HG02852 (cell line): ENCODE measurements around the gene CDC16.

Experiments used
- ATAC-seq: cut with Tn5 transposase; IDR thresholded peaks from one replicate; pipeline ENCODE4 v1.9.1; 2021; ENCODE audit warnings: mild to moderate bottlenecking, moderate library complexity; ENCODE audit not compliant: unreplicated experiment

Gene CDC16

DNA sequence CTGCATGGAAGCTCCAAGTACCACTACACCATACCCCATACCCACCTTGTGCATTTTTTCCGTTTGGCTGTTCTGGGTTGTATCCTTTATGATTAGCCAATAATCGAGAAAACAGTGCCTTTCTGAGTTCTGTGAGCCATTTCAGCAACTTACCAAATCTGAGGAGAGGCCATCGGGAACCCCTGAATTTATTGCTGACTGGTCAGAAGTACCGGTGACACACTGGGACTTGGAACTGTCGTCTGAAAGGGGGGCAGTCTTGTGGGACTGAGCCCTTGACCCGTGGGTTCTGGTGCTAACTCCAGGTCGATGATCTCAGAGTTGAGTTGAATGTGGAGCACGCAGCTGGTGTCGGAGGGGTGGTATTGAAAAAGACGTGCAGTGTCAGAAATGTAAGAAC, 61.8 kb downstream of the CDC16 start:
- no peak for ATAC-seq

DNA sequence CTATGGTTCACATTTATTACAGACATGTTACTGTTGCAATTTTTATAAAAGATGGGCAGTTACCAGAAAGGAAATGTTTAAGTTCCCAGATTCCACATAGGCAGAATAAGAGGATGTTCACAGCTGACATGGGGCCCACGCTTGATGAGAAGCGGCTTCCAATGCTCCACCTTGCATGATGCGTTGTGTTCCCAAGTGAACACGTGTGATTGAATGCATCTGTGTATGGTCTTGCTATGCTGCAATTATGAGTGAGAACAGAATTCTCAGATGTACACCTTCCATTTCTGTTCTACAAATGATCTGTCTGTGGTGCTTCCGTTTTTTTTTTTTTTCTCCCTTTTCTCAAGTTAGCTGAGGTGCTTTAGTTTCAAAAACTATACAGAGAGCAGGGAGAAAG, 62.2 kb downstream of the CDC16 start:
- no peak for ATAC-seq

DNA sequence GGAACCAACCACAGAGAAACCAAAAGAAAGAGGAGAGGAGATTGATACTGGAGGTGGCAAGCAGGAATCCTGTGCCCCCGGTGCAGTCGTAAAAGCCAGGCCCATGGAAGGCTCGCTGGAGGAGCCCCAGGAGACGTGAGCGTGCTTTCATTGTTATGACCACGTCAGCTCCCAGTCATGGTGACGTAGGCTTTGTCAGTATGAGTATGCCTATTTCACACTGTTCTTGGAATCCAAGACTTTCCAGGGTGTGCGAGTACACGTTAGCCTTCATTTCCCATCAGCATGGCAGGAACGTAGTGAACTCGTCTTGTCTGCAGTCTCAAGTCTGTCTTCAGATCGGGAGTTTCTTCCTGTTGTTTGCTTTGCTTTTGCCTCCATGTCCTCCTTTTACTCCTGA, 64.2 kb downstream of the CDC16 start:
- no peak for ATAC-seq

DNA sequence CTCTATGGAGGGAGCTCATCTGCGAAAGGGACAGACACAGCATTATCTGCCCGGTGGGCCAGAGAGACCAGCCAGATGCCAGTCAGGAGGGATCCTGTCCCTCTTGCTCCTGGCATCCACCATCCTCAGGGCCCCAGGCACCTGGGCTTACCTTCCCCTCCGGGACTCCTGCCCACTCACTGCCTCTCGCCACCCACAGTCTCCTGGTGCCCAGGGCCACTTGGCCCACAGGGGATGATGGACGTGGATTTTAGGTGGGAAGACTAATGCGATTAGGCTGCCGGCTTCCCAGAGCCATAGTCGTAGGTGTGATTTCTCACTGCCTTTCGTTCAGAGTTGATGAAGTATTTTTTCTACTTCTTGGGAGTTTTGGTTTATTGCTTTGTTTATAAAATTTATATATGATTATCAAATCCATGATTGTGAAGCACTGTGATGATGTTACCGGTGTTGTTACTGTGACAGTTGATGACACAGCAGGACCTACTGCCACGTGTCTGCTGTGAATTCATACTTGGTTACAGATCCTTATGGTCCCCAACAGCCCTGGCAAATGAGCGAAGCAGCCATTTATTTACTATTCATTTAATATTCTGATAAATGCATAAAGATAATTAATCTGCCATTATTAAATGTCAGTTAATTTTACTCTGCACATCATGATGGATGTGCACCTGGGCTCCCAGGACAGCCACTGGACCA, 65.1 kb downstream of the CDC16 start:
- no peak for ATAC-seq

DNA sequence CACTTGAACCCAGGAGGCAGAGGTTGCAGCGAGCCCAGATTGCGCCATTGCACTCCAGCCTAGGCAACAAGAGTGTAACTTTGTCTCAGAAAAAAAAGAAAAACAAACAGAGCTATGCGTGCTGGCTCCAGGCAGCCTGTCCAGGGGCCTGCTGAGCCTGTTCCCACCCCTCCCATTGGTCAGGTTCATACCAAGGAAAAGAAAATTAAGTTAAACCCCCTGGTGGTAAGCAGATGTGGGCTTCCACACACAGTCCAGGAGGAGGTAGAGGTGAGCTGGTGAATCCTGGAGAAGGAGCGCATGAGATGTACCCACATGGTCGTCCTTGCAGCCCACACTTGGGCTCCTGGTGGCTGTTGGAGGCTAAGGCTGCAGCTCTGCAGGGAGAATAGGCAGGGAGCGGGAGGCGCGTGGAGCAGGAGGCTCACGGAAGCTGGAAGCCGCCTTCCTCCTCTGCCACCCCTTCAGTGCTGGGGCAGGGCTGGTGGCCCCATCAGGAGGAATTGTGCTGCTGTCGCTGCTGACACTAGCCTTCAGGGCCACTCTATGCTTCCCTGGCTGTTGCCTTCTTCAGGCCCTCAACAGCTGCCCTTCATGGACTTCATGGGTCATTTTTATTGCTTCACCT, 69.1 kb downstream of the CDC16 start:
- no peak for ATAC-seq

DNA sequence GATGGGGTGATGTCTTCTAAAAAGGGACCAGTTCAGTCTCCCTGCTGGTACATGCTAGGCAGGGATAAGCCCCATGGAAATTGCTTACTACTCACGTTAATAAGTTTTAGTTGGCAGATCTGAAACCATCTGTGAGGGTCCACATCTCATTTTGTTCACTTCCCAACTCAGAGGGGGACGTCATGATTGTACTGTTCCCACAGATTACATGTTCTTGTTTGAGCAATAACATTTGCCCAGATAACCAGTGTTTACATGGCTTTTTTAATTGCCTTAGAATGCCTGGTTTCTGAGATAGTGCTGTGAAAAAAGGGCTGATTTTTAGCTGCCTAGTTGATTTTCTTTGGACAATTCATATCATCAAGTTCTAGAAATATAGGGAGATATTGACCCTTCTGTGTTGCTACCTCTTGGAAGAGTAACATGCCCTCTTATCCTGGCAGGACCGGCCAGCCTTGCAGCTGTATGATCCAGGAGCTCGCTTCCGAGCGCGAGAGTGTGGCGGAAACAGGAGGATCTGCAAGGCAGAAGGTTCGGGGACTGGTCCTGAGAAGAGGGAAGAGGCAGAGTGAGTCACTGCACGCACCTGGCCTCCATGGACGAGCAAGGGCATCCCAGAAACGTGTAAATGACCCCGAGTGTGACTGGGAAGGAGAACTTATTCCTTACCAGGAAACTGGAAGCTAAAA, 69.8 kb downstream of the CDC16 start:
- no peak for ATAC-seq

DNA sequence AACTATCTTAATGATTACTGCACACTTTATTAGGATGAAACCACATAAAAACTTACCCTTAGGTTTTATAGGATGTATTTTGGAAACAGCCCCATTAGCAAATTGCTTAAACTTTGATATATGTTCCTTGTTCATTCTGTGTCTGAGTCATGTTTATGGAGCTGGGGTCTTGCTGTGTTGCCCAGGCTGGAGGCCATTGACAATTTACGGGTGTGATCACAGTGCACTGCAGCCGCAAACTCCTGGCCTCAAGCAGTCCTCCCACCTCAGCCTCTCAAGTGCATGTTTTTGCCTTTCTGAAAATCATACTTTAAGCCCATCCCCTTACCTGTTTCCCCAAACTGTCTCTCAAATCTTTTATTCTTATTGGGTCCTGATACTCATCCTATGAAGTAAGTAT, 74.4 kb downstream of the CDC16 start:
- no peak for ATAC-seq

DNA sequence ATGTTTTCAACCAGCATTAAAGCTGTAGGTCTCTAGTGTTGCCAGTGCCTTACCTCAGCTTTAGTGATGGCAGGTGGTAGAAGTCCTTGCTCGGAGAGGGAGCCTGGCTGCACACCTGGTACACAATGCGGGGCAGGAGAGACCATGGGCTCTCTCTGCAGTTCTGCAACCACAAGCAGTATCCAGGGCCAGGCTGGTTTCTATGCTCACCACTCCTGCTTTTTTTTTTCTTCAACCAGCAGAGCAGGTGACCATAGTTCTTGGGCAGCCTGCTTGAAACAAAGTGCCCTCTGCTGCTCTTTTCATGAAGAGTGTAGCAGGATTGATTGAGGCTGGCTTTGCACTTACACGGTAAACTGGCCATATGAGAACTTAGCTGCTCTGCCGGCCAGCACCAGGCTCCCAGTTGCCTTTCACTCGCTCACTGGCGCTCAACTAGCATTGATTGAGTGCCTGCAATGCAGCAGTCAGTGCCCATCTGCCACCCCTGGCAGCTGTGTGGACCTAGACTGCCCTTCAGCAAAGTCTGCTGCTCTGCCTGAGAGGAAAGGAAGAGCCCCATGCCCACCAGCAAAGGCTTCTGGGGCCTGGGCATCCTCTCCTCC, 75.2 kb downstream of the CDC16 start:
- no peak for ATAC-seq

DNA sequence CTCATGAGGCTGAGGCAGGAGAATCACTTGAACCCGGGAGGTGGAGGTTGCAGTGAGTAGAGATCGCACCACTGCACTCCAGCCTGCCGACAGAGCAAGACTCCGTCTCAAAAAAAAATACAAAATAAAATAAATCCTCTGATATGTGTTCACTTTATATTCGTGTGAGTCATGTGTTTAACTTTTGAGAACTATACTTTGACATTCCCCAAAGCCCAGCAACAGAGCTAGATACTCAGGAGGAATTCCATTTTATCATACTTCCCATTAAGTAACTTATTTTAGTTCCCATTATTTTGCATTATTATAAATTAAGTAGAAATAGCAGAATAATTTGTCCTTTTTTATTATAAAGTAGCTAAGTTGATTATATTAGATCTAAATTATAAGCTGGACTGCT, 76.3 kb downstream of the CDC16 start:
- ATAC-seq = no peak

DNA sequence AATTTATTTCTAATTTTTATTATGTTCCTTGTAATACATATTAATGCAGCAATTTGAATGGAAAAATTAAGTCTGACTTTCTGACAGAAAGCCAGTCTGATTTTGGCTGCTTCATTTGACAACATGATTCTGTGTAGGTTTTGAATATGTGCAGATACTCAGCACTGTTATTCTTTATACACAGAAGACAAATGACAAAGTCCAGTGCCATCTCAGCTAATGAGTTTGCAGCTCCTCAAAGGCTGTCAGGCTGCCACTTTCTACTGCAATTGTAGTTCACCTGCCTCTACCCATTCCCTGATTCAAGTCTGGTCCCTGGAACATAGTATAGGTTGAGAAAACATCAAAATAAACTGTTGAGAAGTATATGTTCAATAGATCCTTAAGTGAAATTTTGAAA, 76.7 kb downstream of the CDC16 start:
- ATAC-seq = no peak

DNA sequence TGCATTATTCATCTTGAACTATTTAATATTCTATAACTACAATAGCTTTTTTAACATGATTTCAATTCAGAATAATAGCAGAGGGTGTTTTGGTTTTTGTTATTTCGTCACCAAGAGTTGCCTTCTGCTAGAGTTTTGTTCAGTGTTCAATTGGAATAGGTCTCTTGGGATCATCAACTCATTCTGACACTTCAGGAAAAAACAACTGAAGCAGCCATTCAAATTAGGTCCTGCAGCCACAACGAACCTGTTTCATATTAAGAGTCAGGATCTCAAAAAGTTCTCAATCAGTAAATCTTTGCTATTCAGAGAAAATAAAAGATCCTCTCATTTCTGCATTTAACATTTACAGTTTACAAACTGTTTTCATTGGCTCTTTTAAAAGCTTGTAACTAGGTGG, 77.2 kb downstream of the CDC16 start:
- no peak for ATAC-seq

DNA sequence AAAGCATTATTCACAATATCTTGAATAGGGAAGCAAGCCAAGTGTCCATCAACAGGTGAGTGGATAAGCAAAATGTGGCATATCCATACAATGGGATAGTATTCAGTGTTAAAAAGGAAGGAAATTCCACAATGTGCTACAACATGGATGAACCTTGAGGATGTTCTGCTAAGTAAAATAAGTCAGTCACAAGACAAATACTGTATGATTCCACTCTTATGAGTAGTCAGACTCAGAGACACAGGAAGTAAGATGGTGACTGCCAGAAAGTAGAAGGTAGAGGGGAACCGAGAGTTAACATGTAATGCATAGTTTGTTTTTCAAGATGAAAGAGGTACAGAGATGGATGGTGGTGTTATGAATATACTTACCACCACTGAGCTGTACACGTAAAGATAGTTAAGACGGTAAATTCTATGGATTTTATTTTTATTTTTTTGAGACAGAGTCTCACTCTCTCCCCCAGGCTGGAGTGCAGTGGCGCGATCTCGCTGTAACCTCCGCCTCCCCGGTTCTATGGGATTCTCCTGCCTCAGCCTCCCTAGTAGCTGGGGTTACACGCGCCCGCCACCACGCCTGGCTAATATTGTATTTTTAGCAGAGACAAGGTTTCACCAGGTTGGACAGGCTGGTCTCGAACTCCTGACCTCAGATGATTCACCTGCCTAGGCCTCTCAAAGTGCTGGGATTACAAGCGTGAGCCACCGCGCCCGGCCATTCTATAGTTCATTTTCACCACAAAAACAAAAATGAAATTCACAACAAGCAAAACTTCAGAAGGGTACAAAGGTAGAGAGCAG, 78.6 kb downstream of the CDC16 start:
- ATAC-seq = peak; percentile 37

DNA sequence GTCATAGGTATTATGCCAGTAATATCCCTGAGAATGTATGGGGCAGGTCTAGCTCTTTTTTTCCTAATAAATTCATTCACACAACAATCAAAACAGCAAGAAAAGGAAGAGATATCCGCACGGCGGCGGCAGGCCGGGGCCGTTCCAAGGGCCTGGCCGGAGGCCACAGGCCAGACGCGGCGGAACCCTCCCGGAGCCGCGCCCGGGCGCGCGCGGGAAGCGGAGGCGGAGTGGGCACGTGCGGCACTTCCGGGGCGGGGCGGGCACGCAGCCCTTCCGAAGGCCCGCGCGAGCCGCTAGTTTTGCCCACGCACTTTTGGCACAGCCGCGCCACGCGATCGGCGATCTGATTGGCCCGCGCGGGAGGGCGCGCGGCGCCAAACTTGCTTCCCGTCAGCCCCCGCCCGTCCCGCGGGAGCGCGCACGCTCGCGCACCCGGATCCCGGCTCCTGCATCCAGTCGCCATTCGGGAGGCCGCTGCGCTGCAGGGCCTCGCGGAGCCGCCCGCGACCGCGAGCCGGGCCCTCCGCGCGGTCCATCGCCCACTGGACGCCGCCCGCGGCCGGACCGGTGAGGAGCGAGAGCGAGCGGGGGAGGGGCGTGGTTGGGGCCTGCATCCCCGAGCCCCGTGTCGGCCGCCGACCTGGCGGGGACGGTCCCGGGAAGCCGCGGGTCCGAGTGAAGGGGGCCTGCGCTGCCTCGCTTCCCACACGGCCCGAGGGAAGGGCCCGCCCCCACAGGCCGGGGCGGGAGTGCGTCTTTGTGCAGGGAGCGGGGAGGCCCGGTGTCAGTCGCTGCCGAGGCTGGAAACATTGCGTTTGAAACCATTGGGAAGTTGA, 79.6 kb downstream of the CDC16 start, which contains the start of gene CHAMP1:
TSS of gene CHAMP1 (plus strand) at position 430 of the 839 bp plus-strand sequence. CDS start 9,340 bp downstream, outside the sequence.
- ATAC-seq = peak; percentile 79

DNA sequence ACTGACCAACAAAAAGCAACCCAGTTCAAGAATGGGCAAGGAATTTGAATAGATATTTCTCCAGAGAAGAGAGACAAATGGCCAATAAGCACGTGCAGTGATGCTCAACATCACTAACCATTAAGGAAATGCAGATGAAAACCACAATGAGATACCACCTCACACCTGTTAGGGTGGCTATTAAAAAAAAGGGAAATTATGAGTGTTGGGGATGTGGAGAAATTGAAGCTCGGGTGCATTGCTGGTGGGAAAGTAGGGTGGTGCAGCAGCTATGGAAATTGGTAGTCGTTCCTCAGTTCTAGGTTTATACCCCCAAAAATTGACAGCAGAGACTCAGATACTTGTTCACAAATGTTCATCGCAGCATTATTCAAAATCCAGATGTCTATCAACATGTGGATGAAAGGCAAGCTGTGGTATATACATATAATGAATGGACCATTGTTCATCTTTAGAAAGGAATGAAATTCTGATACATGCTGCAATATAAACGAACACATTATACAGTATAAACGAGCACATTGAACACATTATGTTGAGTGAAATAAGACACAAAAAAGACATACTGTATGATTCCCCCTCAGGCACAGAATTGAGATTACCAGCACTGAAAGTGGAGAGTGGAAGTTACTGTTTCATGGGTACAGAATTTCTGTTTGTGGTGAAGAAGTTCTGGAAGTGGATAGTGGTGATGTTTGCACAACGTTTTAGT, 80.5 kb downstream of the CDC16 start:
- ATAC-seq = no peak

DNA sequence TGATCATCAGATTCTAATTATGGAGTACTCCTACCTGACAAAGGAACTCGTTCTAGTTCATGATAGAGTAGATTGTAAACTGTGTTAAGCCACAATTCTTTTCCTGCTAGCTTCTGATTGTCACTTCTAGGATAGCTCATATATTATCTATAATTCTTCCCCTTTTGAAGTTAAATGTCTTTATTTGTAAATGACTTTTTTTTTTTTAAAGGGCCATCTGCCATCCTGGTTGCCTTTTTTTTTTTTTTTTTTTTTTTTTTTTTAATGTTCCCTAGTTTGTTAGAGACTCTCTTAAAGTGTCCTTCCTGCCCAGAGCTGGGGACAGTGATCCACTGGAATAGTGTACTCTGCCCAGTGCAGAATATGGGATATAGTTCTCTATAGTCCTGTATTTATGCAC, 83.9 kb downstream of the CDC16 start:
- no peak for ATAC-seq

DNA sequence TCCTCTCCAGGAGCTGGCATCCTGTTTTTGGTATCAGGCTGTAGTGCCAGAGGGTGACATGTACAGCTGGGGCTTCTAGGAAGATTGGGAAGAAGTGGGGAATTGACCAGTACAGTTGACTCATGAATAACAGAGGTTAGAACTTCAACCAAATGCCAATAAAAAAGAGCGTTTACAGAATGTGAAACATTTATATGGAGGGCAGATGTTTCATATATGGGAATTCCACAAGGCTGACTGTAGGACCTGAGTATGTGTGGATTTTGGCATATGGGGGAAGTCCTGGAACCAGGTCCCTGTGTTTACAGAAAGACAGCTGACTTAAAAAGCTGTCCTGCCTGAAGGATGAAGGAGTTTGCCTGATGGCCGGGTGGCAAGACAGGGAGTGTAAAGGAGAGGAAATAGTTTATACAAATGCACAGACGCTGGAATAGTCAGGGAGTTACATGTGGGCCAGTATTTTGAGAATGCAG, 84.8 kb downstream of the CDC16 start:
- ATAC-seq = no peak

DNA sequence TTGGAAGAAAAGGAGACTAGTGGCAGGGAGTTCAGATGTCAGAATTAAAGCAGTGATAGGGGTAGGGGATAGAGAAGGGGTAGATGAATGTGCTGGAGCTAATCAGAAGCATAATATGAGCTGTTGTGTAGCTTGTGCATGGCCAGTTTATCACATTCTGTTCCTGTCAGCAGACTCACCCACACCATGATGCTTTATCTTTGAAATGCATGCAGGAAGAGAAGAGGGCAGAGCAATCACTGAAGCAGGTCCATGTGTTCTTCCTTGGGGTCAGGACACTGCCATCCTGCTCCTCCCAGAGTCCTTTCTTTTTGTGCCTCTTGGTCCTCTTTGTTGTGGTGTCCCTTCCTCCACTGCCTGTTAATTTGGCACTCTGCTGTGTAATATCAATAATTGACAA, 85.4 kb downstream of the CDC16 start:
- no peak for ATAC-seq

DNA sequence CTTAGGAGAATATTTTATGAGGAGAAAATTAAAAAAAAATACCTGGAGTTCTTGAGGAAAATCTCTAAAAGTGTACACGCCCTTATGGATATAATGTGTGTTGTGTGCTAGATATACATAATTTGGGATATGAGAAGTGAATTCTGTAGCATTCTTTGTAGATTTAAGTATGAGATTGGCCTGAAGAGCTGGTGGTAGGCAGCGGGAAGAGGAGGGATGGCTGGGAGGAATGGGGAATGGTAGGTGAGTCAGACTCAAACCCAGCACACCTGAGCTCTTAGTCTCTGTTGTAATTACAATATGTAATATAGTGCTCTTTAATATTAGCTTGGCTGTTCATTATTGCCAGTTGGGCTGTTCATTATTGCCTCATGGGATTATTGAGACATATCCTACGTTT, 86.6 kb downstream of the CDC16 start:
- no peak for ATAC-seq
